ENCODE measurements around the gene SFXN5.

- TF ChIP-seq CTCF (conservative IDR thresholded peaks at IDR 0.05; ENCODE audit: low read depth, low read length) (no peak), USF2 (IDR thresholded peaks at IDR 0.05; ENCODE audit: low read depth, low read length) (no peak), POLR2A (IDR thresholded peaks at IDR 0.05; ENCODE audit: low read depth, low read length) (no peak), SMC3 (IDR thresholded peaks at IDR 0.05; ENCODE audit: low read depth, low read length) (no peak), CEBPB (IDR thresholded peaks at IDR 0.05; ENCODE audit: low read depth, low read length) (no peak), FOS (IDR thresholded peaks at IDR 0.05; ENCODE audit: low read depth, low read length) (no peak), BHLHE40 (IDR thresholded peaks at IDR 0.05; ENCODE audit: low read depth, low read length) (no peak), RCOR1 (IDR thresholded peaks at IDR 0.05; ENCODE audit: insufficient replicate concordance, low read length) (no peak), RFX5 (IDR thresholded peaks at IDR 0.05; ENCODE audit: low read depth, low read length) (no peak), RAD21 (IDR thresholded peaks at IDR 0.05; ENCODE audit: low read length) (no peak), MXI1 (IDR thresholded peaks at IDR 0.05; ENCODE audit: borderline replicate concordance, low read depth, low read length) (no peak)
- TF ChIP-seq, protein P1, sequence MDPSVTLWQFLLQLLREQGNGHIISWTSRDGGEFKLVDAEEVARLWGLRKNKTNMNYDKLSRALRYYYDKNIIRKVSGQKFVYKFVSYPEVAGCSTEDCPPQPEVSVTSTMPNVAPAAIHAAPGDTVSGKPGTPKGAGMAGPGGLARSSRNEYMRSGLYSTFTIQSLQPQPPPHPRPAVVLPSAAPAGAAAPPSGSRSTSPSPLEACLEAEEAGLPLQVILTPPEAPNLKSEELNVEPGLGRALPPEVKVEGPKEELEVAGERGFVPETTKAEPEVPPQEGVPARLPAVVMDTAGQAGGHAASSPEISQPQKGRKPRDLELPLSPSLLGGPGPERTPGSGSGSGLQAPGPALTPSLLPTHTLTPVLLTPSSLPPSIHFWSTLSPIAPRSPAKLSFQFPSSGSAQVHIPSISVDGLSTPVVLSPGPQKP (IDR thresholded peaks at IDR 0.05; ENCODE audit: borderline replicate concordance, low read depth, low read length) = no peak
These were observed 18.0 kb downstream of the SFXN5 start for GRCh38 chr2:73053316-73054114.

All from IMR-90 (cell line).